Neuron (in vitro differentiated cells): ENCODE measurements around the gene FARP1.

Experiments
- H2AFZ ChIP-seq: one replicate; pipeline ENCODE4 v1.6.1; 2013; ENCODE audit warnings: low read depth, mild to moderate bottlenecking, inconsistent platforms, low read length, moderate library complexity
- H3K27me3 ChIP-seq: one replicate; pipeline ENCODE4 v1.6.1; 2013; ENCODE audit warnings: low read length; ENCODE audit not compliant: insufficient read depth
- H3K36me3 ChIP-seq: one replicate; pipeline ENCODE4 v1.6.1; 2013; ENCODE audit warnings: low read length; ENCODE audit not compliant: insufficient read depth
- H3K4me1 ChIP-seq: one replicate; pipeline ENCODE4 v1.6.1; 2013; ENCODE audit warnings: low read length; ENCODE audit not compliant: insufficient read depth
- H3K4me3 ChIP-seq: 2 replicates; pipeline ENCODE4 v1.5.1; 2013; ENCODE audit warnings: mild to moderate bottlenecking, low read length, moderate library complexity
- H3K9me3 ChIP-seq: one replicate; pipeline ENCODE4 v1.6.1; 2013; ENCODE audit warnings: low read length

FARP1 gene, protein sequence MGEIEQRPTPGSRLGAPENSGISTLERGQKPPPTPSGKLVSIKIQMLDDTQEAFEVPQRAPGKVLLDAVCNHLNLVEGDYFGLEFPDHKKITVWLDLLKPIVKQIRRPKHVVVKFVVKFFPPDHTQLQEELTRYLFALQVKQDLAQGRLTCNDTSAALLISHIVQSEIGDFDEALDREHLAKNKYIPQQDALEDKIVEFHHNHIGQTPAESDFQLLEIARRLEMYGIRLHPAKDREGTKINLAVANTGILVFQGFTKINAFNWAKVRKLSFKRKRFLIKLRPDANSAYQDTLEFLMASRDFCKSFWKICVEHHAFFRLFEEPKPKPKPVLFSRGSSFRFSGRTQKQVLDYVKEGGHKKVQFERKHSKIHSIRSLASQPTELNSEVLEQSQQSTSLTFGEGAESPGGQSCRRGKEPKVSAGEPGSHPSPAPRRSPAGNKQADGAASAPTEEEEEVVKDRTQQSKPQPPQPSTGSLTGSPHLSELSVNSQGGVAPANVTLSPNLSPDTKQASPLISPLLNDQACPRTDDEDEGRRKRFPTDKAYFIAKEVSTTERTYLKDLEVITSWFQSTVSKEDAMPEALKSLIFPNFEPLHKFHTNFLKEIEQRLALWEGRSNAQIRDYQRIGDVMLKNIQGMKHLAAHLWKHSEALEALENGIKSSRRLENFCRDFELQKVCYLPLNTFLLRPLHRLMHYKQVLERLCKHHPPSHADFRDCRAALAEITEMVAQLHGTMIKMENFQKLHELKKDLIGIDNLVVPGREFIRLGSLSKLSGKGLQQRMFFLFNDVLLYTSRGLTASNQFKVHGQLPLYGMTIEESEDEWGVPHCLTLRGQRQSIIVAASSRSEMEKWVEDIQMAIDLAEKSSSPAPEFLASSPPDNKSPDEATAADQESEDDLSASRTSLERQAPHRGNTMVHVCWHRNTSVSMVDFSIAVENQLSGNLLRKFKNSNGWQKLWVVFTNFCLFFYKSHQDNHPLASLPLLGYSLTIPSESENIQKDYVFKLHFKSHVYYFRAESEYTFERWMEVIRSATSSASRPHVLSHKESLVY

DNA sequence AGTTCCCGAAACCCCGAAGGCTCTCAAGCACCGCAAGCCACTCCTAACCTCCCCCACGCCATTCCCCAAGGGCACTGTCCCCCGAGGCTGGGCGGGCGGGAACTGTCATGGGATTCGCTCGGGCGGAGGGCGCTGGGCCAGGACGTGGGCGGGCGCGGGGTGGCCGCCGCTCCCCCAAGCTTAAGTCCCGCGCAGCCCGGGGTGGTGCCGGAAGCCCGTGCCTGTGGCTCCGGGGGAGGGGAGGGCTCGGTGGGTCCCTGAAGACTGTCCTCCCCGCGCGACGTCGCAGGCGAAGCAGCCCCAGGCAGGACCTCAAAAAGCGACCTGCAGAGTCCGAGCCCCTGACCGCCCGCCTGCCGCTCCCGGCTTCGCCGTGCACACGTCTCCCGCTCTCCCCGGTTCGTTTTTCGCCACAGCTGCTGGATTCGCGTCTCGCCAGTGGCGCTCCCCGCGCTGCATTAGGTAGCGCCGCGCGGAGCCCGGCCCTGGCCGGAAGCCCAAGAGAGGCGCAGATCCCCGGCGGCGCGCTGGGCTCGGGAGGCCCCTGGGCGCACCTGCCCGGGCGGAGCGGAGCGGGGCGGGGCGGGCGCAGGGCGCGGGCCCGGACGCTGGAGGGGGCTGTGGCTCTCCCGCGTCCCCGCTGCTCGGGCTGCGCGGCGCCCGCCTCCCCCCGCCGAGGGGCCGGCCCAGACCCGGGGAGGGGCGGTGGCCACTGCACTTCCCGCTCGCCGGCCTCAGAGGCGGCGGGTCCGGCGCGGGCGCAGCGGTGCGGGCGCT is at the start of gene FARP1:
Gene FARP1 (plus strand): TSS at position 715 of the 777 bp plus-strand sequence. CDS start 70,149 bp downstream, outside the sequence.
- Histone ChIP-seq H3K9me3 (no peaks in the 10 kb centered on the region), H3K4me1 (peaks cover 40% of the 10 kb centered on the region), H3K27me3 (peaks cover 10% of the 10 kb centered on the region), H3K4me3 (peak within 1 kb of the TSS; percentile 54), H3K36me3 (no peaks in the 10 kb centered on the region), H2AFZ (peak within 1 kb of the TSS; percentile 95)

DNA sequence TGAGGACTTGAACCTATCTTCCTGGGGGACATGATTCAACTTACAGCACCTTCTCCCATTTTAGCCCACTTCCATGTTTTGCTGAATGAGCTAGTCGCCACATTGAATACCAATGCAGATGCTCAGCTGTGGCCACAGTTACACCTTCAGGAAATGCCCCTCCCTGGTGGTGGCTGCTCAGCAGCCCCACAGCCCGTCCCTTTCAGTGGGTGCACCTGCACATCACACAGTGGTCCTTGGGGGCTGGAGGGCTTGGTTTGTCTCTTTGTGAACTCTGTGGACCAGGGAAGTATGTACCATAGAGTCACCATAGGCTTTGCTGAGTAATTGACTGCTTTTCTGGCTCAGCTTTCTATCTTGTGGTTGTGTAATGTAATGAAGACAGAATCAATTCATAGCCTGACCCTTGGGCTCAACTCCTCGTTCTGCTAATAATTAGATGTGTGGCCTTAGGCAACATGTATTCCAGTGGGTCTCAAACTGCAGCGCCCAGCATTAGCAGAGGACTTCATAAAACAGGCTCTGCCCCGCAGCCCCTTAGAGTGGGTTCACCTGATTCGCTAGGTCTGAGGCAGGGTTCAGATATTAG is 48.1 kb upstream of the FARP1 start:
- H3K4me1 ChIP-seq = peaks cover 4% of the 10 kb centered on the region
- H3K36me3 ChIP-seq = no peaks in the 10 kb centered on the region
- no peak overlapping the region for H2AFZ ChIP-seq
- no peaks in the 10 kb centered on the region for H3K27me3 ChIP-seq
- no peak overlapping the region for H3K4me3 ChIP-seq
- H3K9me3 ChIP-seq = peaks cover 4% of the 10 kb centered on the region

DNA sequence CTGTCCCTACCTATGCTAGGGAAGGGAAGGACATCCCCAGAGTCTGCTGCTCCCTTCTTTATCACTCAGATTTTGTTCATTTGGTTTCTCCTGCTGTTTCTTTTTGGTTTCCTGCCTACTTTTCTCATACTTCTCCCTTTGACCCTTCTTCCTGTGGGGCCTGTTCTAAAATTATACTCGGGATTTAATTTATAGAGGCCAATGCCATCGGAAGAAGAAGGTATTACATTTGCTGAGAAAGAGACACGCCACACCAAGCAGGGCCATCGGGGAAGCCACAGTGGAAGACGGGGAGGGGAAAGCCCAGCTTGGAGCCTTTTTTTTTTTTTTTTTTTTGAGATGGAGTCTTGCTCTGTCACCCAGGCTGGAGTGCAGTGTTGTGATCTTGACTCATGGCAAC is 46.8 kb upstream of the FARP1 start:
- H3K27me3 ChIP-seq = no peaks in the 10 kb centered on the region
- no peaks in the 10 kb centered on the region for H3K9me3 ChIP-seq
- no peak overlapping the region for H2AFZ ChIP-seq
- no peak overlapping the region for H3K4me3 ChIP-seq
- H3K36me3 ChIP-seq = no peaks in the 10 kb centered on the region
- H3K4me1 ChIP-seq = peaks cover 4% of the 10 kb centered on the region

DNA sequence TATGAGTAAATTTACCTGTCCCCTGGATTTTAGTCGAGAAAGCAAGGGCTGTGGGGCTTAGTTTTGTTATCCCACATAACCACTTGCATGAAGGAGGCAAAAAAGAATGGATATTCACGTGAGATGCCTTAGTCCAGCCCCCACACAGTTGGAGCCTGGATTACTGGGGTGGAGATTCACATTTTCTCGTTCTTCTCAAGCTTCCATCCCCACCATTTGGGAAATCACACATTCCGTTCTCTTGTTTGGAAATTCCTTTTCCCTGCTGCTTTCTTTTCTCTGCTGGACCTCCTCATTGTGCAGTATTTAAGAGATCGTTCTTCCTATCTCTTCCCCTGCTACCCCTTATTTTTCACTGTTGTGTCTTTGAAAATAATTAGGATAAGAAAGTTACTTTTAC is 45.1 kb upstream of the FARP1 start:
- H3K4me1 ChIP-seq = peaks cover 4% of the 10 kb centered on the region
- H3K9me3 ChIP-seq = no peaks in the 10 kb centered on the region
- H3K36me3 ChIP-seq = no peaks in the 10 kb centered on the region
- no peaks in the 10 kb centered on the region for H3K27me3 ChIP-seq
- no peak overlapping the region for H3K4me3 ChIP-seq
- no peak overlapping the region for H2AFZ ChIP-seq

DNA sequence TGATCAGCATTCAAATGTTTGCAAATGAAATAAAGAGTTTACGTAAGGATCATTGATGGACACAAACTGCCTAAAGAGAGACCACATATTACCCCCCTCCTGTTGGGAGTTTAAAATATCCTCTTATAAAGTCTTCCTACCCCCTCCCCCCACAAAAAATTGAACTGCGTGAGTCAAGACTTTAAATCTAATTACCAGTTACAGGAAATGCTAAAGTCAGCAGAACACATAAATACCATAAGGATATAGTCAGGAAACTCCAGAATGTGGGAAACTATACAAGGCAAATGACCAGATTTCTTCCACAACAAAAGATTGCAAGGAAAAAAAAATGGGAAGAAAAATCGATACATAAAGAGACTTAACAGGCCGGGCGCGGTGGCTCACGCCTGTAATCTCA is 44.4 kb upstream of the FARP1 start:
- Histone ChIP-seq H3K4me1 (peaks cover 4% of the 10 kb centered on the region), H3K4me3 (no peak overlapping the region), H3K27me3 (no peaks in the 10 kb centered on the region), H2AFZ (no peak overlapping the region), H3K36me3 (no peaks in the 10 kb centered on the region), H3K9me3 (no peaks in the 10 kb centered on the region)

DNA sequence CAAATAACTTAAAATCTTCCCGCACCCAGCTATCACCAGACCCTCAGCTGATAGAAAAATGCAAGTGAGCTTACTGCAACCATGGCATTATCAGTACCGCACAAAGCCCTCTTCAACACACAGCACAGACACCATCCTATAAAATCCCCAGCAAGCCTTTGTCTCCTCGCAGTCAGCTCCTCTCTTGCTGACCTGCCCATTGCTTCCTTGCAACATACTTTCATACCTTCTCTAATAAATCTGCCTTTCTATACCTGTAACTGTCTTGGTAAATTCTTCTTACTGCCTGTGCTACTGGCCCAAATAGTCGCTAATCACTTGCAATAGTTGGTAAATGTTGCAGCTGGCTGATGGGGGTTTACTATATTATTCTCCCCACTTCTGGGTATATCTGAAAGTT is 43.3 kb upstream of the FARP1 start:
- peaks cover 4% of the 10 kb centered on the region for H3K4me1 ChIP-seq
- H3K27me3 ChIP-seq = no peaks in the 10 kb centered on the region
- H3K36me3 ChIP-seq = no peaks in the 10 kb centered on the region
- H2AFZ ChIP-seq = no peak overlapping the region
- no peaks in the 10 kb centered on the region for H3K9me3 ChIP-seq
- H3K4me3 ChIP-seq = no peak overlapping the region

DNA sequence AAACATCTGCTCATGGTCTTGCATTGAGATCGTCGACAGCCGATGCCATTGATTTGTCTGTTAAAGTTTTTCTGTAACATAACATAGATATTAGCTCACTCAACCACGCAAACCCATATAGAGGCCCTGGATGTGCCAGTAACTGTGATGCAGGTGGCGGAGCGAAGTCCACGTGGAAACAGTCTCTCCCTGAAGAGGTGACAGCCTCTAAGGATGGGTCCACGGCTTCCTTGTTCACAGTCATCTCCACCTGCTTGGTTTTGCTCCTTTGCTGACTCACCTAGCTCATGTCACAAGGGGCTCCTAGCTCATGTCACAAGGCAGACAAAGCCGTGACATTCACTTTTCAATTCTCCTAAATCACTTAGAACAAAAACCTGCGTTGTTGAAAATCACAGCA is 42.4 kb upstream of the FARP1 start:
- H3K36me3 ChIP-seq = no peaks in the 10 kb centered on the region
- H3K4me1 ChIP-seq = peaks cover 4% of the 10 kb centered on the region
- H2AFZ ChIP-seq = no peak overlapping the region
- no peaks in the 10 kb centered on the region for H3K9me3 ChIP-seq
- no peaks in the 10 kb centered on the region for H3K27me3 ChIP-seq
- H3K4me3 ChIP-seq = no peak overlapping the region

DNA sequence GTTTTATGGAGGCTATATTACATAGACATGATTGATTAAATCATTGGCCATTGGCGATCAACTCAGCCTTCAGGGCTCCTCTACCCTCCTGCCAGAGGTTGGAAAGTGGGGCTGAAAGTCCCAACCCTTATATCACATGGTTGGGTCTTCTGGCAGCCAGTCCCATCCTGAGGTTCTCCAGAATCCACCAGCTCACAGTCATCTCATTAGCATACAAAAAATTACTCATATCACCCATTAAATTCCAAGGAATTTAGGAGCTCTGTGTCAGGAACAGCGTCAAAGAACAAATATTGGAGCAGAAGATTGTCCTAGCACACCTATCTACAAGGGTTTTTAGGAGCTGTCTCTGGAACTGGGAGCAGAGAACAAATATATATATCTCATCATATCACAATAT is 39.4 kb upstream of the FARP1 start:
- H3K27me3 ChIP-seq = no peaks in the 10 kb centered on the region
- no peaks in the 10 kb centered on the region for H3K36me3 ChIP-seq
- H3K4me1 ChIP-seq = no peaks in the 10 kb centered on the region
- H2AFZ ChIP-seq = no peak overlapping the region
- no peak overlapping the region for H3K4me3 ChIP-seq
- H3K9me3 ChIP-seq = peaks cover 2% of the 10 kb centered on the region

DNA sequence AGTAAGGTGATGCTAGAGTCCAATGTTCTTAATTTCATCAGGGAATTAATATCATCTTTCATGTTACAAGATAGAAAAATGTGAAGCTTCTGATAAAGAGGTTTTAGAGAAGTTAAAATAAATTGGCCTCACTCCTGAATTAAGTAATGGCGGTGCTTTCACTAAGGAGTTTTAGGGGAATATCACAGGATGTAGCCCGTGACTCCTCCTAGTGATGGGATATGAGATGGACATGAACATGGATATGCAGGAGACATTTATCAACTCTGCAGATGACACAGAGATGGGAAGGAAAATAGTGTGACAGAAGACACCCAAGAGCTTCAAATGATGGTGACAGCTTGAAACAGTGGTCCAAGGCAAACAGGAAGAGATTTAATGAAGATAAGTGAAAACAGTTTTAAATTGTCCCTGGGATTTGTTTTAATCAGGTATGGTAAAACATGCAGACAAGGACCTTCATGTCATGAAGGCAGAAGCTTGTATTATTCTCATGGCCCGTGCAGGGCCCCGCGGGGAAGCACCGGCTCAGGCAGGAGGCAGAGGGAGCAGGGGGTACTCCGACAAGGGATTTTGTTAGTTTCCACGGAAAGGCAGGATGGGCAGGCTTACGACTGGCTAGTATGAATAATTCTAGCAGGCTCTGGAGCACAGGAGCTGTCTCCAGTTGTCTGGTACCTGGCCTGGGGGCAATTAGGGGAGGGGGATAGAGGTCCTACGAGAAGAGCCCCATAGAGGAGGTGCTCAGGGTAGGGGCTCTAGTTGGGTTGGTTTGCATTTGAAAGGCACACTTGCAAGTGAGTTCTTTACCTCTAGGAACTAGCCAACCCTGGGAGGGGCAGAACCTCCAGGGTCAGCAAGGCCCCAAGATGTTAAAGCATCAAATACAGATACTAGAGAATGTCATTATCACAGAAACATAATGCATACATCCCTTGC is 38.7 kb upstream of the FARP1 start:
- Histone ChIP-seq H3K4me3 (no peak overlapping the region), H3K9me3 (peaks cover 2% of the 10 kb centered on the region), H3K4me1 (no peaks in the 10 kb centered on the region), H2AFZ (no peak overlapping the region), H3K36me3 (no peaks in the 10 kb centered on the region), H3K27me3 (no peaks in the 10 kb centered on the region)

DNA sequence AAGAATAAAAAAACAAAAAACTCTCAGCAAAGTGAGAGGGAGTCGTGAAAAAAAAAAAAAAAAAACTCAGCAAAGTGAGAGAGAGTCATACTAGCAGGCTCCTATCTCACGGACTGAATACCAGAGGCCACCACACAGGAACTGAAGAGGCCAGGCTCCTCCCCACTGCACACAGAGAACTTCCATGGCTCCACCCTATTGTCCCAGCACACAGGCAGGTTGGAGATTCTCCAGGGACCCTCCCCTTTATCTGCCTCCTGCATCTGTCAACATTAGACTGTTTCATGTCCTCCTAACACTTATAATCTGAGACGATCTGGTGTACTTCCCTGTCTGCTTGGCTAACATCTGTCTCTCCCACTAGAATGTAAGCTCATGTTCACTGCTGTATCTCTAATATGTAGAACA is 37.0 kb upstream of the FARP1 start:
- H3K27me3 ChIP-seq = no peaks in the 10 kb centered on the region
- H2AFZ ChIP-seq = no peak overlapping the region
- no peaks in the 10 kb centered on the region for H3K4me1 ChIP-seq
- H3K9me3 ChIP-seq = peaks cover 2% of the 10 kb centered on the region
- no peaks in the 10 kb centered on the region for H3K36me3 ChIP-seq
- H3K4me3 ChIP-seq = no peak overlapping the region

DNA sequence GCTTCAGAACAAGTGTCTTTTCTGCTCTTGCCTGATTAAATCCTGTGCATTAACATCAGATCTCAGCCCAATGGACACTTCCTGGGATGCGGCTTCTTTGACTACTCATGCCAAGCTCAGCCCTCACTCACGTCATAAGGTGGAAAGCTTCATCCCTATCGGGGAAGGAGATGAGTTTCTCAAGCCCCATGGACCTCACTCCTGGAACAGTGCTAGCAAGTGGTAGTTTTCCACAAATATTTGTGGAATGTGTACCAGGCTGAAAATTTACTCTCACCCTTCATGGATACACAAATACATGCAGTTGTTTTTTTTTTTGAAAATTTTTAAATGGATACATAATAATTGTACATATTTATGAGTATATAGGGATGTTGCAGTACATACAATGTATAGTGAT is 34.6 kb upstream of the FARP1 start:
- H3K9me3 ChIP-seq = peaks cover 2% of the 10 kb centered on the region
- no peaks in the 10 kb centered on the region for H3K4me1 ChIP-seq
- H2AFZ ChIP-seq = no peak overlapping the region
- no peaks in the 10 kb centered on the region for H3K36me3 ChIP-seq
- no peaks in the 10 kb centered on the region for H3K27me3 ChIP-seq
- no peak overlapping the region for H3K4me3 ChIP-seq
